AG04450 (cell line): Measurements from ENCODE around the gene UPK3A. TPM values are rescaled to one million over a fixed set of nuclear protein-coding genes. Genes with fewer than 3 reads are reported as not detected.
"Not testable (repeated sequence)": the region's sequence is repeated elsewhere in the genome, so short reads cannot be mapped to it uniquely, and the experiment has no call there.

Source experiments
- CTCF ChIA-PET: fragments of 300-600, 350-600 bp; formaldehyde crosslinking; extraction: SDS; loops from one replicate; lab custom pipeline; 2022; ENCODE audit warnings: antibody characterized with exemption, inconsistent platforms; lab: Charles Lee
- POLR2A ChIA-PET: fragments of 350-600 bp; formaldehyde crosslinking; extraction: SDS; loops from one replicate; lab custom pipeline; 2021; ENCODE audit warnings: antibody characterized with exemption, inconsistent platforms; lab: Yijun Ruan, JAX
- DNase-seq: peaks from one replicate; pipeline ENCODE4 v3.0.0-alpha.2; 2011; ENCODE audit warnings: low read depth, low spot score
- H3K27ac ChIP-seq: one replicate; pipeline ENCODE4 v1.5.1; 2012; ENCODE audit warnings: low read depth, low read length, control low read depth
- H3K27me3 ChIP-seq: one replicate; pipeline ENCODE4 v1.6.0; 2012; ENCODE audit warnings: low read length; ENCODE audit not compliant: control insufficient read depth, insufficient read depth
- H3K4me3 ChIP-seq: 2 replicates; pipeline ENCODE4 v1.5.1; 2011; ENCODE audit warnings: mild to moderate bottlenecking, low read depth, low read length, control low read depth
- H3K9me3 ChIP-seq: 2 replicates; pipeline ENCODE4 v1.5.1; 2012; ENCODE audit warnings: low read length; ENCODE audit not compliant: control insufficient read depth, insufficient read depth
- CTCF ChIP-seq: IDR thresholded peaks from 2 replicates; pipeline ENCODE4 v1.5.1; 2011; ENCODE audit warnings: low read depth, low read length, control low read depth, inconsistent platforms
- polyA plus RNA-seq: library from polyadenylated mRNA; depleted of rRNA; stranded (reverse); fragments of >200 nt; gene quantifications from 2 replicates; pipeline ENCODE4 v1.2.3, GENCODE V29; 2011

UPK3A gene
- polyA plus RNA-seq, 1 experiment = not detected

DNA sequence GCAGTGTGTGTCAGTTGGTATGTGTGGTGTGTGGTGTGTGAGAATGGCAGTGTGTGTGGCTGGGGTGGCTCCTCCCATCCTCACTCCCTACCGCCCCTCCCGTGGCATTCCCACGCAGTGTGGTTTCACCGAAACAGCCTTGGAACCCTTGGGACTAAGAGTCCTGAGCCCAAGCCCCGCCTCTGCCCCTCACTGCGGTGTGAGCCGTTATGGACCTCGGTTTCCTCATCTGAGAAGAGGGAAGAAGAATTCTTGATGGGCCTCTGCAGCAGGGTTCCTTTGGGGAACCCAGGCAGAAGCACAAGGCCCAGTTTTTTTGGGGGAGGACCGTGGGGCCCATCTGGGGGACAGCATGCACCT lies 7.2 kb downstream of the UPK3A start:
- no peak for TF ChIP-seq CTCF
- Histone ChIP-seq H3K27ac (no peak overlapping the region), H3K9me3 (no peaks in the 10 kb centered on the region; the same call in 1 of the 2 replicates), H3K27me3 (peaks cover 8% of the 10 kb centered on the region), H3K4me3 (no peak overlapping the region)
- no peak for DNase-seq
- CTCF ChIA-PET = no interaction called here
- POLR2A ChIA-PET = no interaction called here

DNA sequence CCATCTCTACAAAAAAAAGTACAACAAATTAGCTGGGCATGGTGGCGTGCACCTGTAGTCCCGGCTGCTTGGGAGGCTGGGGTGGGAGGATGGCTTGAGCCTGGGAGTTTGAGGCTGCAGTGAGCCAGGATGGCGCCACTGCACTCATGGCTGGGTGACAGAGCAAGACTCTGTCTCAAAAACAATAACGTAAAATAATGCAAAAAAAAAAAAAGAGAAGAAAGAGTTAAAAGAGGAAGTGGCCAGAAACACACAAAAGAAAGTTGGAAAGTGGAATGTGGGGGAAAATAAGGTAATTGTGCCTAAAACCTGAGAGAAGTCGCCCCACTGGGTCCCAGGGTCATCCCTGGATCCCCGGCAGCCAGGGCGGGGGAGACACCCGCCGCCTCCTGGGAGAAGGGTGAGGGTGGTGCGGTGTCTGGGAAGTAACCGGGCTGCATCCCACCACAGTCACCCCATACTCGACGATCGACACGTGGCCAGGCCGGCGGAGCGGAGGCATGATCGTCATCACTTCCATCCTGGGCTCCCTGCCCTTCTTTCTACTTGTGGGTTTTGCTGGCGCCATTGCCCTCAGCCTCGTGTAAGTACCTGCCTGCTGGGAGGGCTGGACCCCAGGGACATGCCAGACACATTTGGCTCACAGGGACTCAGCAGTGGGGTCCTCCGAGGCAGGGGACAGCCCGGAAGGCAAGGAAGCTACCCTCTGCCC lies 8.1 kb downstream of the UPK3A start:
- H3K4me3 ChIP-seq = no peak overlapping the region
- TF ChIP-seq CTCF = no peak
- POLR2A ChIA-PET = no interaction called here
- peaks cover 6% of the 10 kb centered on the region for H3K27me3 ChIP-seq
- CTCF ChIA-PET = no interaction called here
- DNase-seq = no peak
- no peak overlapping the region for H3K27ac ChIP-seq
- H3K9me3 ChIP-seq = no peaks in the 10 kb centered on the region; the same call in 1 of the 2 replicates

GRCh38 chr22:45294030-45294429 lies 9.3 kb downstream of the UPK3A start:
- TF ChIP-seq CTCF = no peak
- no peaks in the 10 kb centered on the region; the same call in 1 of the 2 replicates for H3K9me3 ChIP-seq
- no peak overlapping the region for H3K4me3 ChIP-seq
- H3K27me3 ChIP-seq = peaks cover 6% of the 10 kb centered on the region
- H3K27ac ChIP-seq = no peak overlapping the region
- CTCF ChIA-PET = no interaction called here
- POLR2A ChIA-PET = no interaction called here
- DNase-seq = no peak

DNA sequence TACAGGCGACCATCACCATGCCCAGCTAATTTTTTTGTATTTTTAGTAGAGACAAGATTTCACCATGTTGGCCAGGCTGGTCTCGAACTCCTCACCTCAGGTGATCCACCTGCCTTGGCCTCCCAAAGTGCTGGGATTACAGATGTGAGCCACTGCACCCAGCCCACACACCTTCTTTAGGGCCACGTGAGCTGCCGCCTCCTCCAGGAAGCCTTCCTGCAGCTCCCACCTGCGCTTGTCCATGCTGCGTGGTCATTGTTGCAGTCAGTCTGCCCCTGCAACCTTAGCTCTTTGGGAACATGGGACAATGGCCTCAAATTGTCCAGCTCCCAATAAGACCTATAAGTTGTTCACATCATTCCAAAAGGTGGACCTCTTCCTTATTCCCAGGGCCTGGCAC lies 10.3 kb downstream of the UPK3A start:
- DNase-seq, CTCF ChIA-PET, H3K27ac ChIP-seq, H3K9me3 ChIP-seq, H3K4me3 ChIP-seq, H3K27me3 ChIP-seq, POLR2A ChIA-PET: not testable (repeated sequence)

DNA sequence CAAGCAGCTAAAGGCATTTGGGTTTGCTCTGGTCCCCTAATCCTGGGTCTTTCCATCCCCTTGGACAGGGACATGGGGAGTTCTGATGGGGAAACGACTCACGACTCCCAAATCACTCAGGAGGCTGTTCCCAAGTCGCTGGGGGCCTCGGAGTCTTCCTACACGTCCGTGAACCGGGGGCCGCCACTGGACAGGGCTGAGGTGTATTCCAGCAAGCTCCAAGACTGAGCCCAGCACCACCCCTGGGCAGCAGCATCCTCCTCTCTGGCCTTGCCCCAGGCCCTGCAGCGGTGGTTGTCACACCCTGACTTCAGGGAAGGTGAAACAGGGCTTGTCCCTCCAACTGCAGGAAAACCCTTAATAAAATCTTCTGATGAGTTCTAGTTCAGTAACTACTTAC lies 10.7 kb downstream of the UPK3A start:
- POLR2A ChIA-PET = no interaction called here
- H3K27me3 ChIP-seq = peaks cover 6% of the 10 kb centered on the region
- no peak for TF ChIP-seq CTCF
- no peaks in the 10 kb centered on the region; the same call in 1 of the 2 replicates for H3K9me3 ChIP-seq
- no peak overlapping the region for H3K27ac ChIP-seq
- CTCF ChIA-PET = no interaction called here
- H3K4me3 ChIP-seq = no peak overlapping the region
- no peak for DNase-seq
